GM21515 (cell line): ENCODE results near the gene SETDB1.

Experiments
- ATAC-seq: cut with Tn5 transposase; IDR thresholded peaks from one replicate; pipeline ENCODE4 v1.9.1; 2021; ENCODE audit not compliant: unreplicated experiment

Gene SETDB1

DNA sequence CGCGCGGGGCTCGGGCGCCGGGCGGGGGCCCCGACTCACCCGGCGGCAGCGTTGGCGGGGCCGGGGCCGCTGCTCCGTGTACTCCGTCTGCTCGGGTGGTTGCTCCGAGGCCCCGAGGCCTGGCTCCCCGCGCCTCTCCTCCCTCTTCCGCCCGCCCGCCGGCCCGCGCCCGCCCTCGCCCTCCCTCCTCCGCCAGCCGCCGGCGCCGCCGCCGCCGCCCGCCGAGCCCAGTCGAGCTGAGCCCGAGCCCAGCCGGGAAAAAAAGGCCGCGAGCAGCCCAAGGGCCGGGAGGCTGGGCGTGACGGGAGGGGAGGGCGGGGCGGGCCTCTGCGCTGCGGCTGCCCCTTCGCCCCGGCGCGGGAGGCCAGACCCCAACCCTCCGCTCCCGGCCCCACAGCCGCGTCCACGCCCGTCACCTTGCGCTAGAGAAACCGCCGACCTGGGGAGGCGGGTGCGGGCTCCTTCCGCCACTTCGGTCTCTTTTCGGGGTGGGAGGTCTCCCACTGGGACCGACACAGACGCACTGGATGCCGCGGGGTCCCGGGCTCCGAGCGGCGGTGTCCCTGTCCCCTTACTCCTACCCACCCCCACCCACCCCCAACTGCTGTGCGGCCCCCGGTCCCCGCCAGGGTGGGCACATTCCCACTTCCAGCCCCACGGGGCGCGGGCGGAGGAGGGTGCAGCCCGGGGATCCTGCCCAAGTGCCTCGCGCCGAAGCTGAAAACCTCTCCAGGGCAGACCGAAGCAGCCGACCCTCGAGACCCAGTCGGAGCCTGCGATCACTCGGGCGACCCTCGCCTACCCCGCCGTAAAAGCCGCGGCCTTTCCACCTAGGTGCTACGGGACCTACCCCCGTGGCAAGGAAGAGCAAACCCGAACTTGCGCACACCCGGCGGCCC is 48.7 kb downstream of the SETDB1 start, which contains the start of gene CERS2:
TSS of gene CERS2 (minus strand) at position 256 of the 899 bp plus-strand sequence. CDS start 5,745 bp downstream, outside the sequence.
- peak; percentile 46 for ATAC-seq

DNA sequence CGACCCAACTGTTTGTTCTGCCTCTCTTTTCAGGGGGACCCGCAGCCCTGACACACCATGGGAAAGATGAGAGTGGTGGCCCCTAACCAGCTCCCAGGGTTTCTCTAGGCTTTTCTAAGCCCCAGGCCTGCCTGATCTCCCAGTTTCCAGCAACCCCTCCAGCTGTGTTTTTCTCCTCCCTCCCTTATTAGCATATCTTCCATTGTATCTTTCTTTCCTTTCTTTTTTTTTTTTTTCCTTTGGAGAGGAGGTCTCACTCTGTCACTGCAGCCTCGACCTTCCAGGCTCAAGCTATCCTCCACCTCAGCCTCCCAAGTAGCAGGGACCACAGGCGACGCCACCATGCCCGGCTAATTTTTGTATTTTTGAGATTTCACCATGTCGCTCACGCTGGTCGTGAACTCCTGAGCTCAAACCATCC is 50.2 kb downstream of the SETDB1 start:
- ATAC-seq = no peak

DNA sequence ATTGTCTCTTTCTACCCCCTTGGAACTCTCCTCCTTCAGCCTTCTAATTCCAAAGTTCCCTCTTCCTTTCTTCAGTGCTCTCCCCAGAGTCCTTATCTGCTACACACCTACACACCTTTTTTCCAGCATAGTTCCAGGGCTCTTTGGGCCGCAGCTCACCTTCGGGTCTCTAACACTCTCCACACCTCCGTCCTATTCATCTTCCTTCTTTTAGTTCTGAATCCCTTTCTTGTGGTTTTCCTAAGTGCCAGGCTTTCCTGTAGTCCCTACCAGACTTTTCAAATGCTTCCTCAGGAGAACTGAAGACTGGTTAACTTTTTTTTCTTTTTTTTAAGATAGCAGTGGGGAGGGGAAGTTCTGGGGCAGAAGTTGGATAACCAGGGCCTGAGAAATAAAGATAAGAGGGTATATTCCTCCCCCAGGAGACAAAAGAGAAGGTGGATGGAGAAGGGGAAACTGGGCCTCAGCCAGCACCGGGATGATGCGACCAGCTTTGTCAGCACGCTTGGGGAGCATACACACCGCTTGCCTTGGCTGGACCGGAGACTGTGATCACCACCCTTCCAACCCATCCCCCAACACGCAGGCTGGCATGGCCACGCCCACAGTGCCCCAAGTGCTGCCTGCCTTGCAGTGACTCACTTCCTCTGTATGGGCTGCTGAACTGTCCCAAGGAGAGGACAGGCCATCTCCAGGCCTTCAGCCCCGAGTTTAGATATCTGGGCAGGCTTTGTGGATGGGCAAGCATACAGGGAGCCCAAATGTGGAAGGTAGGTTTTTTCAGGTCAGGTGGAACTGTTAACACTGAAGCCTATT is 50.9 kb downstream of the SETDB1 start:
- no peak for ATAC-seq

DNA sequence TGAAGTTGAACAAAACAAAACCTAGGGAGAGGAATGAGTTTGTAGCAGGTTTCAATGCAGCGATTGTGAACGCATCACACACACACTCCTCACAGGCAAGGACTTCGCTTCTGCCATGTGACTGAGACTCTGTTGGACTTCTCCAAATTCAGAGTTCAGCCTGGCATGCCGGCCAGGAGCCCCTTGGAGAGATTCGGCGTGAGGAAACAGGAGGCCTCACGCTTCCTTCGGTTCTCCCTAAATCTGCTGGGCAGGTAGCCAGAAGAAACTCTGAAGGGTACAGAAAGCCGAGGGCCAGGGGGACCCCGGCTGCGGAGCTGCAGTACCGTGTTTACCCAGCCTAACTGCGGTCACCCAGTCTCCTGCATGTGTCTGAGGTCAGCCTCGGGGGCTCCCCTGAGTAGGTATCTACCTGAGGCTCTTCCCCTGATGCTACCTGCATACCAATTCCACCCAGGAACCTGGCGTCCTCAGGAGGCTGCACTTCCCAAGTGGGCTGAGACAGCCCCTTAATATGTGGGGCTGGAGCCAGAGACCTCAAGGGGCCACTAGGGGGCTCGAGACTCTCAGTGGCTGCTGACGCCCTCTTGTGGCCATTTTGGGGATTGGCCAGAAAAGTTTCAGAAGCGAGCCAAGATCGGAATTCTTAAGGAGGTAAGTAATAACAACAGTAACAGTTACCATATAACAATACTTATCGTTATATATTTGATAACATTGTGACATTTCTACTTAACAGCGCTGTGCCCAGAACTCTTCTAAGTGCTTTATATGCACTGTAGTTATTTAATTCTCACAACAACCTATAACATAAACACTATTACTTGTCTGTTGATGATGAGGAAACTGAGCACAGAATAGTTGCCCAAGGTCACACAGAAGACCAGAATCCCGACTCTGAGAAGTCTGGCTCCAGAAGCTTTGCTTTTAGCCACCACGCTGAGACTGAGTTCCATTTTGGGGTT is 53.2 kb downstream of the SETDB1 start:
- ATAC-seq = peak; percentile 58

DNA sequence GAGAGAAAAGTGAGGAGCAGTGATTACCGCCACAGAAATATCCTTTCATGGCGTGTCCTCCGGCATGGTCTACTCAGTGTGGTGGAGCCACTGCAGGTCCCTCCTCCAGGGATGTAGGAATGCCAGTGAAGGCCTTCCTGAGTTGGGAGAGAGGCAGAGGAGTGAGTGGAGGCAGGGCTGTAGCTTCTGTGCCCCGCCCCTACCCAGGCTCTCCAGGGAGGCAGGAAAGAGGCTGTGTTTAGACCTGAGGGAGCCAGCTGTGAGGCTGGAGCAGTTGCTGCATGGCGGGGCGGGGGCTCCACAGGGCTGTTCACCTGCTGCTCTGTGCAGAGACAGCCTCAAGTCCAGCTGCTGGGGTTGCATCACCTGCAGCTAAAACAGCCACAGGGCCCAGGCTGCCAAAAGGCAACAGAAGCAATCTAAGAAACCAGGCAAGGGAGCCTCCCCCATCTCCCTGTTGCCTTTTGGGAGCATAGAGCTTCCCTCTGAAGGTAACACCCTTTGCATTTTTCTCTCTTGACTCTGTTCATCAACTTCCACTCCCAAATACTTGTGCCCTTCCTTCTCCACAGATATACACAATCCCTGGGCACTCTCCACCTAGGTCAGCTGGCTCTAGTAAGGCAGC is 55.1 kb downstream of the SETDB1 start:
- no peak for ATAC-seq

DNA sequence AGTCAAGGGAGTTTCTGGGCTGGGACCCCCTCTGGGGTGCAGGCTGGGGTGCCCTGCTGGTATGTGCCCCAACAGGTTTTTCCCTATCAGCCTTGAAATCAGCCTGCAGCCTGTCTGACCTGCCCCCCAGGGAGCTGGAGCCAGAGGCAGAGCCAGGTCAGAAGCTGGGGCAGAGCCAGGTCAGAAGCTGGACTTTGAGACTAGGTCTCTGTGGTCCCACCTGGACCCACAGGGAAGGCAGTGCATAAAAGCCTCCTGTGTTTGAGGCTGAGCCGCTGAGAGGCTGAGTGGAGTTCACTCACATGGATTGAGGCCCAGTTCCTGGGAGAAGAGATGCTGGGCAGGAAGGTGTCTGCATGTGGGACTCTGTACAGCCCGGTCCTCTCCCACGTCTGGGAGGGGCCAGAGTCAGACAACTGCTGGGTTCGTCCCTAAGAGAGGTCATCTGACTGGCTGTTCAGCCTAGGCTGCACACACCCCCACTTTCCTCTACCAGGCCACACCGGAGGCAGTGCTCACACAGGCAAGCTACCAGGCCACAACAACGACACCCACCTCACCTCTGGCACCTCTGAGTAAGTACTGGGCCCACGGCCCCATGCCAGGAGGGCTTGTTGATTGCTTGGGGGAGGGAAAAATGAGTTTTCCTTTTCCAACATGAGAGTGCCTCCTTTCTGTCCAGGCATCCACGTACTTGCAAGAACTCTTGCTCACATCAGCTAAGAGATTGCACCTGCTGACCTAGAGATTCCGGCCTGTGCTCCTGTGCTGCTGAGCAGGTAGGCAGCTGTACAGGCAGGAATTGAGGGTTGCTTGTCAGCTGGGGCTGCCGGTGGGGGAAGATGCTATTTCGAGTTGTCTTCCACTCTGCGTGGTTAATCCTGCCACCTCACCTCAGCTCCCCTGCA is 55.9 kb downstream of the SETDB1 start, which contains the start of gene ANXA9:
TSS of gene ANXA9 (plus strand) at position 488 of the 908 bp plus-strand sequence. CDS start 814 bp downstream, outside the sequence.
- no peak for ATAC-seq

DNA sequence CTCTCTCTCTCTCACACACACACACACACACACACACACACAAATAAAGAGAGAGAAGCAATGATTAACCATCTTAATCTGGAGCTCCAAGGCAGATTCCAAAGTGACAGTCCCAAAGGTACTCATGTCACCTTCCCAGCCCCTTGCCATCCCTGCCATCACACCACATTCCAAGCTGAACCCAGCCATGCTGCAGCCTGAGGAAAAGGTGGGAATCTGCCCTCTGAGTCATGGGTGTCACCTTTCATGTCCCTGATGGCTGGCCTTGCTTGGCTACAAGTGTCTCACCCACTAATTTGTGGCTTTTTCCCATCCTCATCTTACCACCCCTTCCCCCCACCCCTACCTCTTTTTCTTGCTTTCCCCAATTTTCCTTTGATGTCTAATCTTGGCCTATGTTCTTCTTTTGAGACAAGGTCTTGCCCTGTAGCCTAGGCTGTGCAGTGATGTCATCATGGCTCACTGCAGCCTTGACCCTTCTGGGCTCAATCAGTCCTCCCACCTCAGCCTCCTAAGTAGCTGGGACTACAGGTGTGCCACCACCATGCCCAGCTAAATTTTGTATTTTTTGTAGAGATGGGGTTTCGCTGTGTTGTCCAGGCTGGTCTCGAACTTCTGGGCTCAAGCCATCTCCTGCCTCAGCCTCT is 59.1 kb downstream of the SETDB1 start:
- no peak for ATAC-seq

DNA sequence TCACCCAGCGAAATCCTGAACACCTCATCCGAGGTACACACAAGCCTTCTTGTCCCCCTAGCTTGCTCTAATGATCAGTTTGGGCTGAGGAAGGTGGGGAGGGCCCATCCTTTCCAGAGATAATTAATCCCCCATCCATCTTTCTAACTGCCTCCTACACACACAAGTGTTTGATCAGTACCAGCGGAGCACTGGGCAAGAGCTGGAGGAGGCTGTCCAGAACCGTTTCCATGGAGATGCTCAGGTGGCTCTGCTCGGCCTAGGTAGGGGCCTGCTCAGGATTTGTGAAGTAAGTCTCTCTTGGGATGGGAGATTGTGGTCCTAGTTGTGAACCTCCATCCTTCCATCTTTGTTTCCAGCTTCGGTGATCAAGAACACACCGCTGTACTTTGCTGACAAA is 61.8 kb downstream of the SETDB1 start:
- ATAC-seq = no peak

DNA sequence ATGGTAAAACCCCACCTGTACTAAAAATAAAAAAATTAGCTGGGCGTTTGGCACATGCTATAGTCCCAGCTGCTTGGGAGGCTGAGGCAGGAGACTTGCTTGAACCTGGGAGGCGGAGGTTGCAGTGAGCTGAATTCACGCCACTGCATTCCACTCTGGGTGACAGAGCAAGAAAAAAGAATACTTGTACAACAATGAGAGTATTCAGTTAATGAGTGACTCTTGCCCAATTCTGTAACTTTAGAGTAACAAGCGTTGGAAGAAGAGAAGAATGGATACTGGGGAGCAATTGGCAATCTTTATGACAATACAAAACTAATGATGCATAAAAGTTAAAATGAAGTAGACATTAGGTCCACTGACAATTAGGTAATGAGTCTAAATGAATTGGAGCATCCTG is 66.5 kb downstream of the SETDB1 start:
- no peak for ATAC-seq

DNA sequence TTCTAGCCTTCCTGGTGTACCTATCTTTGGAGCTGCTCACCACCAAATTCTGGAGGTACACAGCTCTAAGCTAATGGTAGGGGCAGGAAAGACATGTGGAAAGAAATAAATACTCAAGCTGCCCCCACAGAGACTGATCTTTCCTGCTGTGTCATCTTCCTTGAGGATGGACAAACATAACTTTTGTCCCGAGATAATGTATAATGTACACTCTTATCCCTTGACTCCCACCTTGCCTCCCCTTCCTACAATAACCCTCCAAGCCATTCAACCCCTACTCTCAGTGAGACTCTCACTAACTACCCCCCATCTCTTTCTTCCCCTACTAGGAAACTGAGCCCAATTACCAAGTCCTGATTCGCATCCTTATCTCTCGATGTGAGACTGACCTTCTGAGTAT is 68.1 kb downstream of the SETDB1 start:
- no peak for ATAC-seq

DNA sequence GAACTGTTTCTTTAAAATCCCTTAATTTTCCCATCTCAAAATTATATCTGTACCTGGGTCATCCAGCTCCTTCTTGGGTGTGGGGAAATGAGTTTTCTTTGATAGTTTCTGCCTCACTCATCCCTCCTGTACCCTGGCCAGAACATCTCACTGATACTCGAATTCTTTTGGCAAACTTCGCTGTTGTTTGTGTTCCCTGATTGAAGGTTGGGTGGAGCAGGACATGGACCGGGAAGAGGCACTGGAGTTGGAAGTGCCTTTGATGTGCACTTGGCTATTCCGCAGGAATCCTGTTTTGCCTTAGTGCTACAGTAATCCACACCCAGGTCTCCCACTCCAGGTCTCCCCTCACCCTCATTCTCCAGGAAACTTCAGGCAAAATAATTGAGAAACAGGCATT is 69.3 kb downstream of the SETDB1 start:
- no peak for ATAC-seq

DNA sequence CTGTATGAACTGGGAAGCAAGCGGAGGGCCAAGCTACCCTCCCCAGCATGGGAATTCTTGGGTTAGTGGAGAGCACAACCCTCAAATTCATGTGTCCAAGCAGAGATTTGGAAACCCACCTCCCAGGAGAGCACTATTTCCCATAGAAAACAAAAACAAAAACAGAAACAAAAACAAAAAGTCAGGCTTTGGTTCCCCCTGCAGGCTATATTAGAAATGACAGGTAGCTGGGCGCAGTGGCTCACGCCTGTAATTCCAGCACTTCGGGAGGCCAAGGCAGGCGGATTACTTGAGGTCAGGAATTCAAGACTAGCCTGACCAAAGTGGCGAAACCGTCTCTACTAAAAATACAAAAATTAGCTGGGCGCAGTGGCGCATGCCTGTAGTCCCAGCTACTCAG is 69.7 kb downstream of the SETDB1 start:
- no peak for ATAC-seq

DNA sequence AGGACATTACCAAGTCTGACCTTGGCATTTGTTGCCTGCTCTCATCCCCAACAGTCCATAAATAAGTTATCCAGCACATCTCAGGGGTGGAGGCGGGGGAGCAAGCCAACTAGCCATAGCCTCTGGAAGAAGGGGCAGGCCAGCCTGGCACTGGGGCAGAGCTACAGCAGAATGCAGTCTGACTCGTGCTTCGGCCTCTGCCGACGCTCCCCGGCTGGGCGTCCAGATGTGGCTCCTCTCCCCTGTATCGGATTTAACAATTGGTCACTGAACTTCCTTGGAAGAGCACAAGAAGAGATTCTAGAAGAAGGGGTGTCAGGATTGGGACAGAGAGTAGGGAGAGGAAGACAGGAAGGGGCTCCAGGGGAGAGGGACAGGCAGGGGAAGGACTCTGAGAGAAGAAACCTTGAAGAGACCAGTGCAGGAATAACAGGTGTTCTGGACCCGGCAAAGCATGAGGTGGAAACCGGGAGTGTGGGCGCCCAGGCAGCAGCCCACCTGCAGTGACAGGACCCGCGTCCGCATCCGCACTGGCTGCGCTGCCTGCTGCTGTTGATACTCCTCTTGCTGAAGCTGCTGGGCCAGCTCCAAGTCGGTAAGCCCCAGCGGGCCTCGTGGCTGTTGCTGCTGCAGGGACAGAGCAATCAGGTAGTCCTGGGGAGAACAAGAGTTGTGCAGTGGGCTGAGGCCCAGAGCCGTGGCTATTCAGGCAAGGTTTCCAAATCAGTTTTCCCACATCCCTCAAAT is 71.1 kb downstream of the SETDB1 start:
- ATAC-seq = no peak

DNA sequence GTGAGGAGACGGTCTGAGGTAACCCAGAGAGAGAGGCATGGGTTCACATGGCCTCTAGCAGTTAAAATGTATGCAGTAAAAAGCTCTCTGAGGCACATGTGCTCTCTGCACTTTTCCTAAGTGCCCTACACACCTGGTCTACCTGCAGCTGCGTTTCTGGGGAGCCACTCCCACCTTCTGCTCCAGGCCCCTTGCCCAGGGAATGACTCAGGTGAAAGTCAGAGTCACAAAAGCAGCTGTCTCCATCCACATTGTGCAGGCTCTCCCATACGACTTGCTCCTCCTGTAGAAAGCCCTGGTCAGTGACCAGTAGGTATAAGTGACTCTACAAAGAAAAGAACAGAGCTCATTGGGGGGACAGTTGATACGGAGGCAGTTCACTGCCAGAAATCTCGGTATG is 71.8 kb downstream of the SETDB1 start:
- no peak for ATAC-seq

DNA sequence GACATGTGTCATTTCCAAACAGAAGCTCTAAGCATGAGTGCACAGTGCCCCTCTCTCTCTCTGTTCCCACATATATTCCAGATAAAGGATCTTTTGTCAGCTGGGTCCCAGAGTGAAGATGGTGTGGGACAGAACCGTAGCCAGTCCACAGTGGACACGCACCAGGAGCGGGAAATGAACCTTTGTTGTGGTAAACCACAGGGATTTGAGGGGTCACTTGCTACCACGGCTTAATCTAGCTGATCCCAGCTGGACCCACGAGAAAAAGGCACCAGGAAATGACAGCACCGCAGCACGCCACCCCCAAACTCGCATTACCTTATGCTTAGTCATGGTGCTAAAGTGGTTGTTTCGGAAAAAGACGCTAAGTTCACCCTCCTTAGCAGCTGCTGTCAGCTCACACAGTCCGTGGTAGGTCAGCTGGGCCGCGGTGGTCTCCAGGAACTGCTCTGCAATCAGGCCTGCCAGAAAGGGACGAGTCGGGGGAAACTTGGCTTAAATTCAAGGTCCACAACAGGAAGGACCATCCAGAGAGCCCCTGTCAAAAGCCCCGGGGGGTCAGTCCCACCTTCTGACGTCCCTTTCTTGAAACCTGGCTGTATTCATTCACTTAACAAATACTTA is 73.0 kb downstream of the SETDB1 start:
- no peak for ATAC-seq

DNA sequence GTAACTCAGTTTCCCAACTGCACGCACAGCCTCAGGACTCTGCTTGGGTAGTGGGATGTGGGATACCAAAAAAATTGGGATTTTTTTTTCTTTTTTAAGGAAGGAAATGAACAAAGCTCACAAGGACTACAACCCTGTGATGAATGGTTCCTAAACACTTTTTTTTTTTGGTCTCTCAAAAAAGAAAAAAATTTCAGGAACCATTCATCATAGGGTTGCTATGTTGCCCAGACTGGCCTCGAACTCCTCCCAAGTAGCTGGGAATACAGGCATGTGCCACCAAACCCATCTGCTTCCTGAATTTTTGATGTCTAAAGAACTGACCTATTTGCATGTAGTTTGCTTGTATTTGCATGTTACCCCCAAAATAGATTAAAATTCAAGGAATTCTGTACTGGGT is 73.8 kb downstream of the SETDB1 start:
- no peak for ATAC-seq

DNA sequence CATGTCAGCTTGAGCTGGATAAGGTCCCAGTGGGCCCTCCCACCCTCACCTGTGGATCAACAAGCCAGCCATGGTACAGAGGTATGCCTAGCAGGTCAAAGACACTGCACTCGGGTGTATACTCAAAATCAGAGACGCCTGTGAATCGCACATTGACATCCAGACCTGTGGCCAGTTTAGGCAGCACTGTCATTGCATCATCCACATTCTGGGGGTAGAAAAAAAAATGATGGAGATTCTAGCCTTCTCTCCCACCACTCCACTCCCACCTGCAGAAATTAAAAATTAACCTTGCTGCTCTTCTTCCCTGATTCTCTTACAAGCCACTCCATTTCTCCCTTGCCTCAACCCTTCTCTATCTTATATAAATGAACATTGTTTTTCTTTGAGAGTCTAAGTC is 74.2 kb downstream of the SETDB1 start:
- no peak for ATAC-seq

DNA sequence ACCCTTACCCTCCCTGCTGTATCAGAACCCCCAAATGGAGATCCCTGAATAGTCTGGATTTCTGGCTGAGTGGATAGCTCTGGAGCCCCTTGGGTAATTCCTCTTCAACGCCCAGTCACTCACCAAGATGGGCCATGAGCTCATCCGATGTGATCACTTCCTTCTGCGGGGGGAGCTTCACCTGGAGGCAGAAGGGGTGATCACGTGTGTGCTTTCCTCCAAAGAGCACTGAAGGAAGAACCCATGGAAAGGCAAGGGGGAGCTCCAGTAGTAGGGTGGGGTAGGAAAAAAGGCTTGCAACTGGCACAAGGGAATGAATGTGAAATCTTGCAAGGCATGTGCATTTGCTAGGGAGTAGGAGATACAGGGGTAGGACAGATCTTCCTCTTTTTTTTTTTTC is 75.4 kb downstream of the SETDB1 start:
- ATAC-seq = no peak
